ENCODE data around the gene AGPAT2.
"Not testable (repeated sequence)": the region's sequence is repeated elsewhere in the genome, so short reads cannot be mapped to it uniquely, and the experiment has no call there.

AGPAT2 gene

GRCh38 chr9:136720251-136720897, 33.1 kb upstream of the AGPAT2 start:
- peak; percentile 64 for DNase-seq (ENCODE audit: low spot score)

GRCh38 chr9:136719195-136719880, 32.1 kb upstream of the AGPAT2 start:
- DNase-seq (ENCODE audit: low spot score), result no peak

GRCh38 chr9:136718345-136719194, 31.3 kb upstream of the AGPAT2 start:
- DNase-seq (ENCODE audit: low spot score), result no peak

- no peak for DNase-seq (ENCODE audit: low spot score)
Measured at GRCh38 chr9:136717399-136717798, 30.1 kb upstream of the AGPAT2 start.

- no peak for DNase-seq (ENCODE audit: low spot score)
Measured at GRCh38 chr9:136714893-136715274, 27.6 kb upstream of the AGPAT2 start.

- no peak for DNase-seq (ENCODE audit: low spot score)
Measured at GRCh38 chr9:136714096-136714892, 27.0 kb upstream of the AGPAT2 start.

GRCh38 chr9:136713550-136713949, 26.3 kb upstream of the AGPAT2 start:
- DNase-seq (ENCODE audit: low spot score), result peak; percentile 63

GRCh38 chr9:136712690-136713544, 25.7 kb upstream of the AGPAT2 start:
- no peak for DNase-seq (ENCODE audit: low spot score)

GRCh38 chr9:136711751-136712689, 24.8 kb upstream of the AGPAT2 start, which contains the start of gene DIPK1B:
Gene DIPK1B (plus strand): TSS chr9:136712572. CDS start chr9:136712666, 94 bp downstream.
- peak; percentile 95 for DNase-seq (ENCODE audit: low spot score)

GRCh38 chr9:136711219-136711648, 24.0 kb upstream of the AGPAT2 start:
- DNase-seq (ENCODE audit: low spot score), result not testable (repeated sequence)

- no peak for DNase-seq (ENCODE audit: low spot score)
Measured at GRCh38 chr9:136710543-136710942, 23.3 kb upstream of the AGPAT2 start.

GRCh38 chr9:136709454-136710109, 22.3 kb upstream of the AGPAT2 start:
- no peak for DNase-seq (ENCODE audit: low spot score)

- no peak for DNase-seq (ENCODE audit: low spot score)
Measured at GRCh38 chr9:136707849-136708517, 20.7 kb upstream of the AGPAT2 start.

- DNase-seq (ENCODE audit: low spot score), result no peak
Measured at GRCh38 chr9:136707011-136707410, 19.8 kb upstream of the AGPAT2 start.

- DNase-seq (ENCODE audit: low spot score), result no peak
Measured at GRCh38 chr9:136705564-136705963, 18.3 kb upstream of the AGPAT2 start.

- not testable (repeated sequence) for DNase-seq (ENCODE audit: low spot score)
Measured at GRCh38 chr9:136704741-136705140, 17.5 kb upstream of the AGPAT2 start.

GRCh38 chr9:136703276-136703860, 16.1 kb upstream of the AGPAT2 start:
- no peak for DNase-seq (ENCODE audit: low spot score)

- no peak for DNase-seq (ENCODE audit: low spot score)
Measured at GRCh38 chr9:136701668-136702053, 14.4 kb upstream of the AGPAT2 start.
